Prostate gland (tissue), 2 donors: ENCODE results near the gene CTPS2. TPM values are rescaled to one million over a fixed set of nuclear protein-coding genes. Genes with fewer than 3 reads are reported as not detected.

ENCODE experiments used
- DNase-seq: peaks from one replicate; pipeline ENCODE4 v3.0.0-alpha.2; 2019; ENCODE audit warnings: low spot score
- H3K27ac ChIP-seq, 2 donors: fragments of 200-600 bp; sonication (generic); 2 replicates each; pipeline ENCODE4 v1.5.1; 2017 to 2019
- H3K27me3 ChIP-seq: fragments of 200-600 bp; sonication (generic); replicated peaks from 2 replicates; pipeline ENCODE4 v1.5.1; 2019; ENCODE audit not compliant: insufficient read depth
- H3K36me3 ChIP-seq, 2 donors: fragments of 200-600 bp; sonication (generic); 1 replicate in 1 of 2; 2 replicates in 1 of 2; pipeline versions ENCODE4 v1.5.1 to v1.8.1; 2017 to 2019
- H3K4me1 ChIP-seq: fragments of 200-600 bp; sonication (generic); replicated peaks from 2 replicates; pipeline ENCODE4 v1.5.1; 2019
- H3K4me3 ChIP-seq, 2 donors: fragments of 200-600 bp; sonication (generic); 2 replicates each; pipeline ENCODE4 v1.5.1; 2017 to 2019
- H3K9me3 ChIP-seq: fragments of 200-600 bp; sonication (generic); 2 replicates; pipeline ENCODE4 v1.5.1; 2017
- POLR2A ChIP-seq: fragments of 450-650 bp; IDR thresholded peaks from one replicate; pipeline ENCODE4 v1.6.1; 2016; ENCODE audit warnings: antibody characterized with exemption, mild to moderate bottlenecking
- POLR2AphosphoS5 ChIP-seq: sonication (generic); formaldehyde crosslinking; IDR thresholded peaks from one replicate; pipeline ENCODE4 v1.6.1; 2017; ENCODE audit warnings: antibody characterized with exemption
- WGBS: methylation state at CpG from one replicate; pipeline ENCODE4 v1.1.5; 2018; 5-methylcytosine and 5-hydroxymethylcytosine counted together
- intact Hi-C: fragments of 100-400 bp; cut with DNase I; formaldehyde crosslinking; loops from one replicate; pipeline ENCODE4 v1.14.2; 2022
- total RNA-seq, 2 donors: library from RNA; depleted of rRNA; stranded (reverse); fragments of >200 nt; gene quantifications; one replicate each; pipeline ENCODE4 v1.1.0, GENCODE V29; 2016
- TF ChIP-seq, protein P1 (sequence below), 4 experiments: fragments of 200-600 bp in 2 of 4; fragments of 450-650 bp in 2 of 4; sonication (generic) in 2 of 4; IDR thresholded peaks; 1 replicate in 3 of 4; 2 replicates in 1 of 4; pipeline ENCODE4 v1.5.1; 2016 to 2019; ENCODE audit warnings: antibody characterized with exemption in 4 of 4, mild to moderate bottlenecking in 2 of 4, moderate library complexity in 2 of 4

The CTPS2 gene
- total RNA-seq, 2 donors from 2014 or later, result 14.3 to 20.4 TPM

DNA sequence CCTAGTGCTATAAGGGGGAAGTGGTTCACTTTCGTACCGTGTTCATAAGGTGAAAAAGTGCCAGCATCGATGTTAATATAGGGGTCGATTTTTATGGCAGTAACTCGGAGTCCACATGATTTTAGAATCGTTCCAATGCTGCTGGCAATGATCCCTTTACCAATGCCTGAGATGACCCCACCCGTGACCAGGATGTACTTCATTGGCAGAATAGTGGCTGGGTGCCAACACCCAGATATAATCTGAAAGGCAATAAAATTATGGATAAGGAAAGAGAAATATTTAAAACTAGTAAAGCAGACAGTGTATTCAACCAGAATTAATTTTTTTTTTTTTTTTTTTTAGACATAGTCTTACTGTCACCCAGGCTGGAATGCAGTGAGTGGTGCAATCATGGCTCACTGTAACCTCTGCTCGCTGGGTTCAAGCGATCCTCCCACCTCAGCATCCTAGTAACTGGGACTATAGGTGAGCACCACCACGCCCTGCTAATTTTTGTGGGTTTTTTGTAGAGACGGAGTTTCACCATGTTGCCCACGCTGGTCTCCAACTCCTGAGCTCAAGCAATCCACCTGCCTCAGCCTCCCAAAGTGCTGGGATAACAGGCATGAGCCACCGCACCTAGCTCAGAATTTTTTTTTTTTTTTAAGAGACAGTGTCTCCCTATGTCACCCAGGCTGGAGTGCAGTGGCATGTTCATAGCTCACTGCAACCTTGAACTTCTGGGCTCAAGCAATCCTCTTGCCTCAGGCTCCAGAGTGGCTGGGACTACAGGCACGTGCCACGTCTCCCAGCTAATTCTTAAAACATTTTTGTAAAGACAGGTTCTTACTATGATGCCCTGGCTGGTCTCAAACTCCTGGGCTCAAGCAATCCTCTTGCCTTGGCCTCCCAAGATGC is 9.5 kb downstream of the CTPS2 start:
- WGBS, result 86% methylated on average over 13 of the region's 15 CpGs
- DNase-seq, result no peak
- no peaks in the 10 kb centered on the region for H3K9me3 ChIP-seq
- no peaks in the 10 kb centered on the region for H3K36me3 ChIP-seq
- no peaks in the 10 kb centered on the region for H3K27me3 ChIP-seq
- TF ChIP-seq POLR2A, result no peak
- TF ChIP-seq, protein P1, sequence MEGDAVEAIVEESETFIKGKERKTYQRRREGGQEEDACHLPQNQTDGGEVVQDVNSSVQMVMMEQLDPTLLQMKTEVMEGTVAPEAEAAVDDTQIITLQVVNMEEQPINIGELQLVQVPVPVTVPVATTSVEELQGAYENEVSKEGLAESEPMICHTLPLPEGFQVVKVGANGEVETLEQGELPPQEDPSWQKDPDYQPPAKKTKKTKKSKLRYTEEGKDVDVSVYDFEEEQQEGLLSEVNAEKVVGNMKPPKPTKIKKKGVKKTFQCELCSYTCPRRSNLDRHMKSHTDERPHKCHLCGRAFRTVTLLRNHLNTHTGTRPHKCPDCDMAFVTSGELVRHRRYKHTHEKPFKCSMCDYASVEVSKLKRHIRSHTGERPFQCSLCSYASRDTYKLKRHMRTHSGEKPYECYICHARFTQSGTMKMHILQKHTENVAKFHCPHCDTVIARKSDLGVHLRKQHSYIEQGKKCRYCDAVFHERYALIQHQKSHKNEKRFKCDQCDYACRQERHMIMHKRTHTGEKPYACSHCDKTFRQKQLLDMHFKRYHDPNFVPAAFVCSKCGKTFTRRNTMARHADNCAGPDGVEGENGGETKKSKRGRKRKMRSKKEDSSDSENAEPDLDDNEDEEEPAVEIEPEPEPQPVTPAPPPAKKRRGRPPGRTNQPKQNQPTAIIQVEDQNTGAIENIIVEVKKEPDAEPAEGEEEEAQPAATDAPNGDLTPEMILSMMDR (IDR thresholded peaks at IDR 0.05), result no peak
- no peak for TF ChIP-seq POLR2AphosphoS5
- intact Hi-C loops, result no loop called here
- no peak overlapping the region for H3K27ac ChIP-seq
- H3K4me1 ChIP-seq, result no peaks in the 10 kb centered on the region
- no peak overlapping the region for H3K4me3 ChIP-seq

DNA sequence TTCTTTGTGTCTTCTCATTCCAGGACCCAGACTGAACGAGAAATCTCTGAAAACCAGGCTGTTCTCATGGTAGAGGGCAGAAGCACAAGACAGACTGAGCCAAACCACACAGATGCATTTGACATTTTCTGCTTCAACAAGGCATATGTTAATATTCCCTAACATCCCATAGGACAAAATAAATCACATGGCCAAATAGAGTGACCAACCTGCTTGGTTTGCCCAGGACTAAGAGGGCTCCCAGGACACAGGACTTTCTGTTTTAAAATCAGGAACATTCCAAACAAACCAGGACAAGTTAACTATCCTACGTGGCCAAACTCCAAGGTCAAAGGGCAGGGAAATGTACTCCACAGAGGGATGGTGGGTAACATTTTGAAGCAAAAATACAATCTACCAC is 11.7 kb downstream of the CTPS2 start:
- no peak overlapping the region for H3K4me3 ChIP-seq
- H3K27me3 ChIP-seq, result no peaks in the 10 kb centered on the region
- H3K27ac ChIP-seq, result no peak overlapping the region
- no peak for TF ChIP-seq POLR2A
- no peak for TF ChIP-seq POLR2AphosphoS5
- TF ChIP-seq, protein P1 (IDR thresholded peaks at IDR 0.05), result no peak
- intact Hi-C loops, result no loop called here
- no peaks in the 10 kb centered on the region for H3K4me1 ChIP-seq
- WGBS, result 74% methylated on average over 2 of the region's 2 CpGs
- DNase-seq, result no peak
- no peaks in the 10 kb centered on the region for H3K9me3 ChIP-seq
- no peaks in the 10 kb centered on the region for H3K36me3 ChIP-seq

DNA sequence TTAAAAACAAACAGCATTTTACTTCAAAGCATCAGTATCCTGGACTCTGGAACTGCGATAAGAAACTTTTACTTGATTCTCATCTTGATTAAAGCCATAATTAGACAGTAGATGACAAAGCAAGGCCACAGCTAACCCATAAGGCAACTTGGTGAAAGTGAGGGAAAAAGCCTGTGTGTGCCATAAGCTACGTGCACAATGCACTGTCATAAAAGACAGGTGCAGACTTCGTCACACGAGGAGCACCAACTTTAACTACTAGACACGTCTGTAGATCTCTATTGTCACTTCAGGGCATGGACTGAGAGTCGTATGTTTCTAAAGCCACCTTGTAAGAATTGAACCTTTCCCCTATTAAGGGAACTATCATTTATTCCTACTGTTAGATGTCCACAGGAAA is 13.1 kb downstream of the CTPS2 start:
- 87% methylated on average over 6 of the region's 6 CpGs for WGBS
- Histone ChIP-seq H3K4me1 (no peaks in the 10 kb centered on the region), H3K27me3 (no peaks in the 10 kb centered on the region), H3K9me3 (no peaks in the 10 kb centered on the region), H3K4me3 (no peak overlapping the region), H3K36me3 (no peaks in the 10 kb centered on the region), H3K27ac (no peak overlapping the region)
- intact Hi-C loops, result no loop called here
- no peak for TF ChIP-seq POLR2A
- TF ChIP-seq, protein P1 (IDR thresholded peaks at IDR 0.05), result no peak
- no peak for TF ChIP-seq POLR2AphosphoS5
- DNase-seq, result no peak

DNA sequence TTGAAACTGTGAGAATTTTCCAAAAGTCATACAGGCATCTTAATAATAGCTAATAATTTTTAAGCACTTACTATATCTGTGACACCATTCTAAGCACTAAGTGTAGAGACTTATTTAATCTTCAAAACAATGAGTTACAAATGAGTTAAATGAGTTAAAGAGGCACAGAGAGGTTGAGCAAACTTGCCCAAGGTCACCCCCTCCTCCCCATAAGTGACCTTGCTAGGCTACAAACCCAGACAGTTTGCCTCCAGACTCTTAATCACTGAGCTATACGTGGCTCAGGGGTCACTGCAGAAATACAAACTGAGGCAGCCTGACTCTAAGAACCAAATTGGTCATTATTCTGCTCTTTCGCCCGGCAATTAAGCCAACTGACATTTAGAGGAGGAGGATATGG is 15.5 kb downstream of the CTPS2 start:
- DNase-seq, result no peak
- Histone ChIP-seq H3K4me1 (no peaks in the 10 kb centered on the region), H3K36me3 (no peaks in the 10 kb centered on the region), H3K27ac (no peak overlapping the region), H3K27me3 (no peaks in the 10 kb centered on the region), H3K4me3 (no peak overlapping the region), H3K9me3 (no peaks in the 10 kb centered on the region)
- TF ChIP-seq, protein P1 (IDR thresholded peaks at IDR 0.05), result no peak
- TF ChIP-seq POLR2AphosphoS5, result no peak
- TF ChIP-seq POLR2A, result no peak
- intact Hi-C loops, result no loop called here
- 53% methylated on average over 3 of the region's 3 CpGs for WGBS
